Gastrocnemius medialis (tissue), 4 donors: ENCODE data around the gene POGLUT2.

Experiments
- CTCF ChIP-seq, 5 experiments: fragments of 450-650 bp in 3 of 5; fragments of 200-600 bp in 2 of 5; sonication (generic) in 2 of 5; IDR thresholded peaks in 4 of 5; conservative IDR thresholded peaks in 1 of 5; 1 replicate in 4 of 5; 2 replicates in 1 of 5; pipeline ENCODE4 v1.5.1; 2016 to 2019; ENCODE audit warnings: antibody characterized with exemption in 5 of 5, mild to moderate bottlenecking in 3 of 5, moderate library complexity in 3 of 5
- POLR2A ChIP-seq, 2 donors: fragments of 450-650 bp; IDR thresholded peaks; one replicate each; pipeline ENCODE4 v1.6.1; 2017; ENCODE audit warnings: antibody characterized with exemption in 2 of 2, mild to moderate bottlenecking in 2 of 2, moderate library complexity in 2 of 2

GRCh38 chr13:102781591-102781990 is 17.2 kb downstream of the POGLUT2 start:
- TF ChIP-seq CTCF (IDR thresholded peaks at IDR 0.05 in 4 of 5, conservative IDR thresholded peaks at IDR 0.05 in 1 of 5) (no peak), POLR2A (IDR thresholded peaks at IDR 0.05) (no peak)
